ENCODE results near the gene MRTFB. TPM values are rescaled to one million over a fixed set of nuclear protein-coding genes. Genes with fewer than 3 reads are reported as not detected.

MRTFB gene
- total and polyA plus RNA-seq, 2 donors (not counting 3 experiments of a cell fraction or from before 2014, with no cell fraction given), result 19.6 to 49.5 TPM

DNA sequence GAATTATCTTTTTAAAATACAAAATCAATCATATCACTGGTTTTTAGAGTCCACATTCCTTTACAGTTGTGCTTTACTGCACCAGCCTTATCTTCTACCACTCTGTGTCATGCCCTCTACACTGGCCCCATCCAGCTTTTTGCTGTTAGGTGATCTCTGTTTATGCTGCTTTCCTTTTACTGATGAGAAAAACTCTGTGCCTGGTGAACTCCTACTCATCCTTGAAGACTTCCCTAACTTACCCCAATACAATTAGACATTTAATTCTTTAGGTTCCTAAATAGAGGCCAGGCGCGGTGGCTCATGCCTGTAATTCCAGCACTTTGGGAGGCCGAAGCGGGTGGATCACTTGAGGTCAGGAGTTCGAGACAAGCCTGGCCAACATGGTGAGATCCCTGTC, 64.6 kb downstream of the MRTFB start:
- FAIRE-seq, result no peak
- no peaks in the 10 kb centered on the region for H3K9me3 ChIP-seq (replicated peaks; ENCODE audit: control insufficient read depth, insufficient read depth, low read length)
- H4K20me1 ChIP-seq (replicated peaks; ENCODE audit: control insufficient read depth, extremely low read depth, insufficient read depth, low read length), result no peaks in the 10 kb centered on the region
- POLR2A ChIA-PET, result no interaction called here
- H3K27ac ChIP-seq (ENCODE audit: insufficient read depth, low read depth, low read length), result no peak overlapping the region
- no peak for DNase-seq (ENCODE audit: low read depth, low spot score)
- no peak overlapping the region for H3K9ac ChIP-seq (replicated peaks; ENCODE audit: extremely low read depth, insufficient read depth, low read length)
- dilution Hi-C loops (cut with MboI; ENCODE audit: extremely low pct_ligation_motif_present, low sequenced_read_pairs) (no loop called here), intact Hi-C loops (cut with micrococcal nuclease) (no loop called here)
- peaks cover 0 to 2% of the 10 kb centered on the region in 2 experiments for H3K36me3 ChIP-seq (ENCODE audit: control insufficient read depth in 2 of 2, extremely low read depth in 1 of 2, insufficient read depth in 2 of 2, low read length in 2 of 2)
- CTCF ChIA-PET, result no interaction called here
- no peaks in the 10 kb centered on the region for H3K79me2 ChIP-seq (ENCODE audit: control insufficient read depth, insufficient read depth, low read length)
- no peaks in the 10 kb centered on the region for H3K27me3 ChIP-seq (ENCODE audit: control insufficient read depth in 2 of 2, insufficient read depth in 2 of 2, low read length in 2 of 2)
- no peak overlapping the region for H3K4me3 ChIP-seq (replicated peaks in 1 of 3; ENCODE audit: insufficient read depth in 1 of 3, low read depth in 1 of 3, low read length in 3 of 3)
- H3K4me1 ChIP-seq (ENCODE audit: control insufficient read depth, extremely low read depth, insufficient read depth, low read length), result no peaks in the 10 kb centered on the region
- no peak overlapping the region for H2AFZ ChIP-seq (ENCODE audit: low read depth, low read length)
- H3K4me2 ChIP-seq (ENCODE audit: insufficient read depth, low read length), result no peak overlapping the region
- BruUV-seq (replicated peaks), result no TSS peak
- TF ChIP-seq GATA2 (IDR thresholded peaks at IDR 0.05; ENCODE audit: insufficient read depth, insufficient read length, low read depth, low read length), result no peak
- TF ChIP-seq EZH2 (IDR thresholded peaks at IDR 0.05; ENCODE audit: borderline replicate concordance, low read depth, low read length, severe bottlenecking), result no peak
- TF ChIP-seq MYC (IDR thresholded peaks at IDR 0.05; ENCODE audit: low read depth, low read length), result no peak
- TF ChIP-seq, protein P1, sequence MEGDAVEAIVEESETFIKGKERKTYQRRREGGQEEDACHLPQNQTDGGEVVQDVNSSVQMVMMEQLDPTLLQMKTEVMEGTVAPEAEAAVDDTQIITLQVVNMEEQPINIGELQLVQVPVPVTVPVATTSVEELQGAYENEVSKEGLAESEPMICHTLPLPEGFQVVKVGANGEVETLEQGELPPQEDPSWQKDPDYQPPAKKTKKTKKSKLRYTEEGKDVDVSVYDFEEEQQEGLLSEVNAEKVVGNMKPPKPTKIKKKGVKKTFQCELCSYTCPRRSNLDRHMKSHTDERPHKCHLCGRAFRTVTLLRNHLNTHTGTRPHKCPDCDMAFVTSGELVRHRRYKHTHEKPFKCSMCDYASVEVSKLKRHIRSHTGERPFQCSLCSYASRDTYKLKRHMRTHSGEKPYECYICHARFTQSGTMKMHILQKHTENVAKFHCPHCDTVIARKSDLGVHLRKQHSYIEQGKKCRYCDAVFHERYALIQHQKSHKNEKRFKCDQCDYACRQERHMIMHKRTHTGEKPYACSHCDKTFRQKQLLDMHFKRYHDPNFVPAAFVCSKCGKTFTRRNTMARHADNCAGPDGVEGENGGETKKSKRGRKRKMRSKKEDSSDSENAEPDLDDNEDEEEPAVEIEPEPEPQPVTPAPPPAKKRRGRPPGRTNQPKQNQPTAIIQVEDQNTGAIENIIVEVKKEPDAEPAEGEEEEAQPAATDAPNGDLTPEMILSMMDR (IDR thresholded peaks at IDR 0.05; ENCODE audit: extremely low read depth in 1 of 2, insufficient read depth in 1 of 2, low read depth in 1 of 2, low read length in 2 of 2), result no peak
- TF ChIP-seq JUN (IDR thresholded peaks at IDR 0.05; ENCODE audit: borderline replicate concordance, insufficient read depth, insufficient read length, low read depth), result no peak
- TF ChIP-seq POLR2A (IDR thresholded peaks at IDR 0.05; ENCODE audit: low read depth, low read length), result no peak
- no peaks in the 10 kb centered on the region for H3K9me1 ChIP-seq (replicated peaks; ENCODE audit: control insufficient read depth, extremely low read depth, insufficient read depth, low read length)

DNA sequence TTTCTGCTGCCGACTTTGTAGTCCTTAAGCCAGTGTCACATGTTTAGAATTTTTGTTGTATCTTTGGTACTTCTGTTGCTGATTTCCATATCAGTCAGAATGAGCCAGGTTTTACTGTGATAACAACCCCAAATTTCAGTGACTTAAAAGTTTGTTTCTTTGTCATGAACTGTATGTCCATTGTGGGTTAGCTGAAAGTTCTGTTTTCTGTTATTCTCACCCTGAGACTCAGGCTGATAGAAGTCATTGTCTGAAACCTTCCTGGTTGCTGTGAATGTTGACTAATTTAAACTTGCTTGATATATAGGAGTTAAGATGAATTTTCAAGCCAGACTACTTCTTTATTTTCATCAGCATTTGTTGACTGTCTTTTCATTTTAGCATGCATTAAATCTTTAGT, 68.8 kb downstream of the MRTFB start:
- no TSS peak for BruUV-seq (replicated peaks)
- Histone ChIP-seq H3K9me3 (replicated peaks; ENCODE audit: control insufficient read depth, insufficient read depth, low read length) (no peaks in the 10 kb centered on the region), H3K4me3 (replicated peaks in 1 of 3; ENCODE audit: insufficient read depth in 1 of 3, low read depth in 1 of 3, low read length in 3 of 3) (no peak overlapping the region), H3K9me1 (replicated peaks; ENCODE audit: control insufficient read depth, extremely low read depth, insufficient read depth, low read length) (no peaks in the 10 kb centered on the region), H3K27me3 (ENCODE audit: control insufficient read depth in 2 of 2, insufficient read depth in 2 of 2, low read length in 2 of 2) (no peaks in the 10 kb centered on the region), H4K20me1 (replicated peaks; ENCODE audit: control insufficient read depth, extremely low read depth, insufficient read depth, low read length) (no peaks in the 10 kb centered on the region), H2AFZ (ENCODE audit: low read depth, low read length) (no peak overlapping the region), H3K36me3 (ENCODE audit: control insufficient read depth in 2 of 2, extremely low read depth in 1 of 2, insufficient read depth in 2 of 2, low read length in 2 of 2) (peaks cover 0 to 2% of the 10 kb centered on the region in 2 experiments), H3K79me2 (ENCODE audit: control insufficient read depth, insufficient read depth, low read length) (no peaks in the 10 kb centered on the region), H3K4me2 (ENCODE audit: insufficient read depth, low read length) (no peak overlapping the region), H3K27ac (ENCODE audit: insufficient read depth, low read depth, low read length) (no peak overlapping the region), H3K9ac (replicated peaks; ENCODE audit: extremely low read depth, insufficient read depth, low read length) (no peak overlapping the region), H3K4me1 (ENCODE audit: control insufficient read depth, extremely low read depth, insufficient read depth, low read length) (no peaks in the 10 kb centered on the region)
- FAIRE-seq (no peak), DNase-seq (ENCODE audit: low read depth, low spot score) (no peak)
- TF ChIP-seq, protein P1 (IDR thresholded peaks at IDR 0.05; ENCODE audit: extremely low read depth in 1 of 2, insufficient read depth in 1 of 2, low read depth in 1 of 2, low read length in 2 of 2), result no peak
- no peak for TF ChIP-seq MYC (IDR thresholded peaks at IDR 0.05; ENCODE audit: low read depth, low read length)
- POLR2A ChIA-PET, result no interaction called here
- dilution Hi-C loops (cut with MboI; ENCODE audit: extremely low pct_ligation_motif_present, low sequenced_read_pairs) (no loop called here), intact Hi-C loops (cut with micrococcal nuclease) (no loop called here)
- CTCF ChIA-PET, result no interaction called here

All from endothelial cell of umbilical vein (primary cell).